ENCODE measurements around the gene CHTF18.

DNA sequence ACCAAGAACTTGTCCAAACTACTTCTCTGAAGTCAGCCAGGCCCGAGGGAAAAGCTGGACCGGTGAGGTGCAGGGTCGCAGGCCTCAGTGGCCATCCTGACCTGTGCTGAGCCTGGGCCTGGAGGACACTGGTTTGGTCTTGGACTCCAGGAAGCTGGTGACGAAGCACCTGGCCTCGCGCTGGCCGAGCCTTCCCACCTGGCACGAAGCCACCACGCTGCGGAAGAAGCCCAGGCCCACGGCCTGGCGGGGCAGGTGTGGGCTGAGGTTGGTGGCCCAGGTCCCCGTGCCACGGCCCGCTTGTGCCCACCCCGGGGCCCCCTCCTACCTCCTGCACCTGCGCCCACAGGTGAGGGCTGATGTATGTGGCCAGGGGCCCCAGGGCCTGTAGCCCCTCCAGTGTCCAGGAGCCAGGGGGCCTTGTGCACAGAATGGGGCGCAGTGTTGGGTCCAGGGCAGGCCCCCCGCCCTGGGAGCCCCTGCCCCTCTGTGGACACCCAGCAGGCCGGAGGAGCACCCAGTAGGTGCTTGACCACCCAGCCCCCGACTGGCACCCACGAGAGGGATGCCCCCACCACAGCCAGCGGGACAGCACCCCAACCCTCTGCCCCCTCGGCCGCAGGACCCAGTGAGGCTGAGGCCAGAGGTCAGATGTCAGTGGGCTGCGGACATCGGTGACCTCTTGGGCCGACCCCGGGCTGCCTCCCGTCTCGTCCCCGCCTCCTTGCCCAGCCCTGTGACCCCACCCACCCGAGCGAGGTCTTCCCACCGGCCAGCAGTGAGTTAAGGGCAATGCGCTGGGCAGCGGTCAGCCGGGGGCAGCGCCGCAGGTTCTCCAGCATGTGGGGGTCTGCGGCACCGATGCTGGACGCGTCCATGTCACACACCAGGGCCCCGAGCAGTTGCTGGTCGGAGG lies 14.1 kb upstream of the CHTF18 start:
- TF ChIP-seq CTCF (IDR thresholded peaks at IDR 0.05; ENCODE audit: poor library complexity): no peak
- no peak for TF ChIP-seq EZH2phosphoT487 (IDR thresholded peaks at IDR 0.05; ENCODE audit: low read depth, severe bottlenecking, unreplicated experiment)
- TF ChIP-seq EZH2 (IDR thresholded peaks at IDR 0.05; ENCODE audit: borderline replicate concordance): no peak
